Measurements from ENCODE around the gene MYH3.
"Not testable (repeated sequence)": the region's sequence is repeated elsewhere in the genome, so short reads cannot be mapped to it uniquely, and the experiment has no call there.

MYH3 gene

GRCh38 chr17:10657148-10657547, at the start of gene MYH3:
MYH3 (minus strand) TSS chr17:10657309; CDS start chr17:10655064, 2,245 bp downstream.
- no peak for DNase-seq

GRCh38 chr17:10705727-10706126, 48.6 kb upstream of the MYH3 start:
- DNase-seq, result no peak

GRCh38 chr17:10702574-10702973, 45.5 kb upstream of the MYH3 start:
- DNase-seq, result peak; percentile 1

- no peak for DNase-seq
These were observed 42.7 kb upstream of the MYH3 start for GRCh38 chr17:10699856-10700255.

GRCh38 chr17:10698096-10698818, 41.1 kb upstream of the MYH3 start:
- no peak for DNase-seq

GRCh38 chr17:10697092-10698081, 40.3 kb upstream of the MYH3 start, which contains the start of the genes ADPRM and SCO1:
ADPRM (plus strand) TSS chr17:10697594; CDS start chr17:10704927, 7,333 bp downstream.
SCO1 (minus strand) TSS chr17:10697533; CDS start chr17:10697507, 26 bp downstream.
- peak; percentile 95 for DNase-seq

GRCh38 chr17:10695875-10696407, 38.8 kb upstream of the MYH3 start:
- not testable (repeated sequence) for DNase-seq

GRCh38 chr17:10687499-10687898, 30.4 kb upstream of the MYH3 start:
- DNase-seq, result no peak

GRCh38 chr17:10683853-10684252, 26.7 kb upstream of the MYH3 start:
- peak; percentile 8 for DNase-seq

- DNase-seq, result peak; percentile 63
These were observed 24.8 kb upstream of the MYH3 start for GRCh38 chr17:10681866-10682446.

GRCh38 chr17:10674704-10675103, 17.6 kb upstream of the MYH3 start:
- DNase-seq, result no peak

- DNase-seq, result no peak
These were observed 16.2 kb upstream of the MYH3 start for GRCh38 chr17:10673312-10673711.

- peak; percentile 85 for DNase-seq
These were observed 11.7 kb upstream of the MYH3 start for GRCh38 chr17:10668775-10669174.

- no peak for DNase-seq
These were observed 9.8 kb upstream of the MYH3 start for GRCh38 chr17:10666906-10667305.

GRCh38 chr17:10664571-10664970, 7.5 kb upstream of the MYH3 start:
- no peak for DNase-seq

- DNase-seq, result no peak
These were observed 6.1 kb upstream of the MYH3 start for GRCh38 chr17:10663231-10663630.

- no peak for DNase-seq
These were observed 4.3 kb upstream of the MYH3 start for GRCh38 chr17:10661437-10661836.

- no peak for DNase-seq
These were observed 770 bp upstream of the MYH3 start for GRCh38 chr17:10657879-10658278.

GRCh38 chr17:10653987-10654386, 3.1 kb downstream of the MYH3 start:
- DNase-seq, result no peak

- DNase-seq, result no peak
These were observed 4.0 kb downstream of the MYH3 start for GRCh38 chr17:10652984-10653659.

GRCh38 chr17:10651927-10652326, 5.2 kb downstream of the MYH3 start:
- no peak for DNase-seq

- DNase-seq, result no peak
These were observed 7.5 kb downstream of the MYH3 start for GRCh38 chr17:10649602-10650001.

Data from NCI-H226 (cell line).